ENCODE data around the gene SMYD4. TPM values are rescaled to one million over a fixed set of nuclear protein-coding genes. Genes with fewer than 3 reads are reported as not detected.

The SMYD4 gene
- polyA plus RNA-seq, 1 experiment: 4.5 TPM

DNA sequence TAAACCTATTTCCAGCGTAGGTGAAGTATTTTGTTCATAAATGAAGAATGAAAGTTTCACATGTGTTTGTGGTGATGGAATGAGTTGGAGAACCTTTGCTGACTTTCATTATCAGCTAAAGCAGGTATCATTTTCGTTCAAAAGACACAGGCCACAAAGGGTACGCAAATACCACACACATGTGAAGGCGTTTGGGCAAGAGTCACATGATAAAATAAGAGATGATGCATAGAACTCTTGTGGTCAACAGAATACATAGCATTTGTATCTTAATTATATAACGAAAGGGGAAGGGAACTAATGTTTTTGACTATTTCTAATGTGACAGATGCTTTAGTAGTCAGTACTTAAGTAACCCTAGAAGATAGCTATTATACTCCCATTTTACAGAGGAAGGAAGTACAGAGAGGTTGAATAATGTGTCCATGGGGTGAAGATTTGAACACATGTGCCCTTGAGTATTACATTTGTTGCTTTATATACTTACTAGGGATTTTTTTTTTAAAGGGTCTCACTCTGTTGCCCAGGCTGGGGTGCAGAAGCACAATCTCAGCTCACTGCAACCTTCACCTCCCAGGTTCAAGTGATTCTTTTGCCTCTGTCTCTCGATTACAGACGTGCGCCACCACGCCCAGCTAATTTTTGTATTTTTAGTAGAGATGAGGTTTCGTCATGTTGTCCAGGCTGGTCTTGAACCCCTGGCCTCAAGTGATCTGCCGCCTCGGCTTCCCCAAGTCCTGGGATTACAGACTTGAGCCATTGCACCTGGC, 4.9 kb upstream of the SMYD4 start:
- CTCF ChIA-PET: no interaction called here
- no peaks in the 10 kb centered on the region for H3K27me3 ChIP-seq (ENCODE audit: control insufficient read depth, insufficient read depth, low read length)
- TF ChIP-seq, protein P1, sequence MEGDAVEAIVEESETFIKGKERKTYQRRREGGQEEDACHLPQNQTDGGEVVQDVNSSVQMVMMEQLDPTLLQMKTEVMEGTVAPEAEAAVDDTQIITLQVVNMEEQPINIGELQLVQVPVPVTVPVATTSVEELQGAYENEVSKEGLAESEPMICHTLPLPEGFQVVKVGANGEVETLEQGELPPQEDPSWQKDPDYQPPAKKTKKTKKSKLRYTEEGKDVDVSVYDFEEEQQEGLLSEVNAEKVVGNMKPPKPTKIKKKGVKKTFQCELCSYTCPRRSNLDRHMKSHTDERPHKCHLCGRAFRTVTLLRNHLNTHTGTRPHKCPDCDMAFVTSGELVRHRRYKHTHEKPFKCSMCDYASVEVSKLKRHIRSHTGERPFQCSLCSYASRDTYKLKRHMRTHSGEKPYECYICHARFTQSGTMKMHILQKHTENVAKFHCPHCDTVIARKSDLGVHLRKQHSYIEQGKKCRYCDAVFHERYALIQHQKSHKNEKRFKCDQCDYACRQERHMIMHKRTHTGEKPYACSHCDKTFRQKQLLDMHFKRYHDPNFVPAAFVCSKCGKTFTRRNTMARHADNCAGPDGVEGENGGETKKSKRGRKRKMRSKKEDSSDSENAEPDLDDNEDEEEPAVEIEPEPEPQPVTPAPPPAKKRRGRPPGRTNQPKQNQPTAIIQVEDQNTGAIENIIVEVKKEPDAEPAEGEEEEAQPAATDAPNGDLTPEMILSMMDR (IDR thresholded peaks at IDR 0.05; ENCODE audit: insufficient read depth, low read depth, low read length): no peak
- DNase-seq (ENCODE audit: low read depth): no peak
- H3K36me3 ChIP-seq (ENCODE audit: control insufficient read depth, insufficient read depth, low read length): no peaks in the 10 kb centered on the region
- POLR2A ChIA-PET: no interaction called here
- no peak overlapping the region for H3K4me3 ChIP-seq (ENCODE audit: low read depth, low read length)

- POLR2A ChIA-PET: interaction anchor here (0.6 kb wide), 1 partner anchor 108 kb away, joined by 4 read pairs; no protein-coding TSS in a partner anchor
- TF ChIP-seq, protein P1 (IDR thresholded peaks at IDR 0.05; ENCODE audit: insufficient read depth, low read depth, low read length): no peak
- H3K4me3 ChIP-seq (ENCODE audit: low read depth, low read length): peak overlapping the region; percentile 94
- CTCF ChIA-PET: interaction anchor here (0.6 to 1.2 kb wide), 2 partner anchors 110 to 189 kb away, joined by 3 to 6 read pairs; no protein-coding TSS in a partner anchor
- peaks cover 2% of the 10 kb centered on the region for H3K36me3 ChIP-seq (ENCODE audit: control insufficient read depth, insufficient read depth, low read length)
- no peak for DNase-seq (ENCODE audit: low read depth)
- H3K27me3 ChIP-seq (ENCODE audit: control insufficient read depth, insufficient read depth, low read length): no peaks in the 10 kb centered on the region
Observed at GRCh38 chr17:1830288-1830687, 586 bp upstream of the SMYD4 start.

- Histone ChIP-seq H3K36me3 (ENCODE audit: control insufficient read depth, insufficient read depth, low read length) (peaks cover 2% of the 10 kb centered on the region), H3K4me3 (ENCODE audit: low read depth, low read length) (peak overlapping the region; percentile 94), H3K27me3 (ENCODE audit: control insufficient read depth, insufficient read depth, low read length) (no peaks in the 10 kb centered on the region)
- TF ChIP-seq, protein P1 (IDR thresholded peaks at IDR 0.05; ENCODE audit: insufficient read depth, low read depth, low read length): no peak
- ChIA-PET POLR2A (interaction anchor here (0.6 kb wide), 4 partner anchors 57 to 341 kb away, joined by 4 to 9 read pairs (median 7); no protein-coding TSS in a partner anchor), CTCF (interaction anchor here (0.7 to 1.2 kb wide), 6 partner anchors 10 to 159 kb away, joined by 3 to 6 read pairs (median 4); partner anchors contain the start of gene WDR81)
- no peak for DNase-seq (ENCODE audit: low read depth)
Observed at GRCh38 chr17:1829216-1829591, 498 bp downstream of the SMYD4 start.

- Histone ChIP-seq H3K27me3 (ENCODE audit: control insufficient read depth, insufficient read depth, low read length) (no peaks in the 10 kb centered on the region), H3K4me3 (ENCODE audit: low read depth, low read length) (no peak overlapping the region), H3K36me3 (ENCODE audit: control insufficient read depth, insufficient read depth, low read length) (no peaks in the 10 kb centered on the region)
- ChIA-PET POLR2A (no interaction called here), CTCF (interaction anchor here (1.3 to 1.7 kb wide), 2 partner anchors 14 to 171 kb away, joined by 3 read pairs; partner anchors contain the start of gene RILP)
- no peak for DNase-seq (ENCODE audit: low read depth)
- TF ChIP-seq, protein P1 (IDR thresholded peaks at IDR 0.05; ENCODE audit: insufficient read depth, low read depth, low read length): no peak
Observed at GRCh38 chr17:1820528-1821252, 9.0 kb downstream of the SMYD4 start.

GRCh38 chr17:1813088-1813487, 16.6 kb downstream of the SMYD4 start:
- no peaks in the 10 kb centered on the region for H3K27me3 ChIP-seq (ENCODE audit: control insufficient read depth, insufficient read depth, low read length)
- H3K4me3 ChIP-seq (ENCODE audit: low read depth, low read length): no peak overlapping the region
- DNase-seq (ENCODE audit: low read depth): no peak
- POLR2A ChIA-PET: interaction anchor here (0.6 kb wide), 1 partner anchor 163 kb away, joined by 4 read pairs; the partner anchor contains the start of gene RILP
- TF ChIP-seq, protein P1 (IDR thresholded peaks at IDR 0.05; ENCODE audit: insufficient read depth, low read depth, low read length): no peak
- CTCF ChIA-PET: no interaction called here
- no peaks in the 10 kb centered on the region for H3K36me3 ChIP-seq (ENCODE audit: control insufficient read depth, insufficient read depth, low read length)

All from BJ (cell line).